Upper lobe of right lung (tissue), 1 donor: ENCODE results near the gene CSH2. TPM values are rescaled to one million over a fixed set of nuclear protein-coding genes. Genes with fewer than 3 reads are reported as not detected.
A peak's percentile ranks its signal among the peaks of the same experiment; 100 is the strongest.

Source experiments
- ATAC-seq: fragments of 200-7000 bp; cut with Tn5 transposase; one replicate; pipeline ENCODE4 v1.9.1; 2020; ENCODE audit warnings: mild to moderate bottlenecking, moderate library complexity
- DNase-seq: peaks from one replicate; pipeline ENCODE4 v3.0.0-alpha.2; 2020
- H3K27ac ChIP-seq: fragments of 200-600 bp; one replicate; pipeline ENCODE4 v1.8.0; 2022
- H3K27me3 ChIP-seq: fragments of 200-600 bp; one replicate; pipeline ENCODE4 v1.8.0; 2022; ENCODE audit warnings: mild to moderate bottlenecking
- H3K36me3 ChIP-seq: fragments of 200-600 bp; one replicate; pipeline ENCODE4 v1.8.0; 2022
- H3K4me1 ChIP-seq: fragments of 200-600 bp; one replicate; pipeline ENCODE4 v1.8.0; 2022
- H3K4me3 ChIP-seq: fragments of 200-600 bp; one replicate; pipeline ENCODE4 v1.8.0; 2022; ENCODE audit warnings: mild to moderate bottlenecking
- H3K9me3 ChIP-seq: fragments of 200-600 bp; one replicate; pipeline ENCODE4 v1.8.0; 2022
- CTCF ChIP-seq: fragments of 200-600 bp; IDR thresholded peaks from one replicate; pipeline ENCODE4 v1.8.0; 2022; ENCODE audit warnings: antibody characterized with exemption
- intact Hi-C: fragments of 100-400 bp; cut with DNase I; formaldehyde crosslinking; loops from one replicate; pipeline ENCODE4 v1.11.0; 2022
- total RNA-seq: library from RNA; stranded (reverse); fragmentation: NEBNext Ultra II Directional; extraction: Animal tissue kit (Norgen Biotek cat#: 25700); gene quantifications from one replicate; pipeline ENCODE4 v1.2.1, GENCODE V29; 2021
- donor health status: DM: no; HTN: yes; CAD: no; lungs with severe emphysema.

Gene CSH2
- total RNA-seq, 1 donor from 2014 or later: not detected

- no peaks in the 10 kb centered on the region for H3K36me3 ChIP-seq
- H3K4me3 ChIP-seq: no peak overlapping the region
- peaks cover 3% of the 10 kb centered on the region for H3K4me1 ChIP-seq
- no peak for TF ChIP-seq CTCF
- no peak for DNase-seq
- intact Hi-C loops: no loop called here
- no peaks in the 10 kb centered on the region for H3K27me3 ChIP-seq
- no peak for ATAC-seq
- no peak overlapping the region for H3K27ac ChIP-seq
- H3K9me3 ChIP-seq: no peaks in the 10 kb centered on the region
Observed at GRCh38 chr17:63853260-63853659, 20.2 kb downstream of the CSH2 start.

- intact Hi-C loops: no loop called here
- Histone ChIP-seq H3K4me3 (no peak overlapping the region), H3K36me3 (no peaks in the 10 kb centered on the region), H3K4me1 (peaks cover 3% of the 10 kb centered on the region), H3K9me3 (no peaks in the 10 kb centered on the region), H3K27ac (no peak overlapping the region), H3K27me3 (no peaks in the 10 kb centered on the region)
- DNase-seq: no peak
- TF ChIP-seq CTCF: no peak
- no peak for ATAC-seq
Observed at GRCh38 chr17:63850401-63850800, 23.1 kb downstream of the CSH2 start.

GRCh38 chr17:63848834-63849689 is 24.4 kb downstream of the CSH2 start:
- ATAC-seq: peak; percentile 98
- H3K27ac ChIP-seq: peak overlapping the region; percentile 67

GRCh38 chr17:63847525-63848249 is 25.8 kb downstream of the CSH2 start:
- no peaks in the 10 kb centered on the region for H3K9me3 ChIP-seq
- no peak for ATAC-seq
- no peaks in the 10 kb centered on the region for H3K36me3 ChIP-seq
- intact Hi-C loops: no loop called here
- peaks cover 3% of the 10 kb centered on the region for H3K4me1 ChIP-seq
- no peak overlapping the region for H3K27ac ChIP-seq
- DNase-seq: no peak
- H3K27me3 ChIP-seq: no peaks in the 10 kb centered on the region
- TF ChIP-seq CTCF: no peak
- H3K4me3 ChIP-seq: no peak overlapping the region

More at GRCh38 chr17:63848834-63849689, 24.4 kb downstream of the CSH2 start:
- intact Hi-C loops: no loop called here
- Histone ChIP-seq H3K36me3 (no peaks in the 10 kb centered on the region), H3K4me3 (peak overlapping the region; percentile 39), H3K4me1 (peaks cover 3% of the 10 kb centered on the region), H3K27me3 (no peaks in the 10 kb centered on the region), H3K9me3 (no peaks in the 10 kb centered on the region)
- peak; percentile 96 for DNase-seq
- peak; percentile 62 for TF ChIP-seq CTCF

GRCh38 chr17:63845509-63845908 is 28.0 kb downstream of the CSH2 start:
- H3K4me1 ChIP-seq: peaks cover 15% of the 10 kb centered on the region
- TF ChIP-seq CTCF: no peak

More at GRCh38 chr17:63845509-63845908, 28.0 kb downstream of the CSH2 start:
- H3K27ac ChIP-seq: no peak overlapping the region
- no peak for DNase-seq
- no peak overlapping the region for H3K4me3 ChIP-seq
- intact Hi-C loops: no loop called here
- H3K9me3 ChIP-seq: no peaks in the 10 kb centered on the region
- ATAC-seq: no peak
- no peaks in the 10 kb centered on the region for H3K36me3 ChIP-seq
- H3K27me3 ChIP-seq: no peaks in the 10 kb centered on the region
